ENCODE data around the gene NAB2.

DNA sequence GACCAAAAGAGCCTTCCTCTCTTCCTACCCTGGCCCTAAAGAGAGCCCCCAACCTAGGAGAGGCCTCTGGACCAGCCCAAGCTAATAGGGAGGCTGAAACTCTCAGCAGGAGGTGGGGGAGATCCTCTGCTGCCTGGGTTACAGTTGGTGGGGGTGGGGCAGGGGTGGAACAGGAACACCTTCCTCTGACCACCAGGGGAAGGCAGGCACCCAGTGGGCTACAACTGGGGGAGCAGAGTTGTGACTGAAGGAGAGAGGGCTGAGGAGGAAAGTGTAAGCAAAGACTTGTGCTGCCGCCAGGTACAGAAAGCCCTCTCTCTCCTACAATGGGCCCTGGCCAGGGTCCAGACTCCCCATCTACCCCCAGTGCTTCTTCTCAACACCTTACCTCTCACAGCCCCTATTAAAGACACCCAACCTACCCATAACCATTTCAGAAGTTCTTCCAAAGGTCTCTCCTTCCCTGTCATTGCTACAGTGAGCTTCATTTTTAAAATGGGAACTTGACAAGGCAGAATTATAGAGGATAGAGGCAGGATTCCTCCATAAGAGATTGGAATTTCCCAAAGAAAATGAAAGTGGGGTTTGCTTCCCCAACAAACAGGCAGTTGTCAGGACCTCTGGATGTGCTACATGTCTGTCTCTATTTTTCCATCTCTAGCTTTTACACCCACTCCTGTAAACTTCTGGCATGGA is 40.3 kb upstream of the NAB2 start:
- no peak for TF ChIP-seq POLR2A (IDR thresholded peaks at IDR 0.05; ENCODE audit: low read depth, low read length)
- no peak for TF ChIP-seq POLR2AphosphoS5 (IDR thresholded peaks at IDR 0.05; ENCODE audit: insufficient read depth, low read depth, low read length)
- TF ChIP-seq EZH2 (IDR thresholded peaks at IDR 0.05; ENCODE audit: borderline replicate concordance, low read depth, low read length, severe bottlenecking), result no peak
- TF ChIP-seq, protein P1, sequence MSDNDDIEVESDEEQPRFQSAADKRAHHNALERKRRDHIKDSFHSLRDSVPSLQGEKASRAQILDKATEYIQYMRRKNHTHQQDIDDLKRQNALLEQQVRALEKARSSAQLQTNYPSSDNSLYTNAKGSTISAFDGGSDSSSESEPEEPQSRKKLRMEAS (IDR thresholded peaks at IDR 0.05; ENCODE audit: insufficient read depth, insufficient read length), result no peak
- TF ChIP-seq, protein P2, sequence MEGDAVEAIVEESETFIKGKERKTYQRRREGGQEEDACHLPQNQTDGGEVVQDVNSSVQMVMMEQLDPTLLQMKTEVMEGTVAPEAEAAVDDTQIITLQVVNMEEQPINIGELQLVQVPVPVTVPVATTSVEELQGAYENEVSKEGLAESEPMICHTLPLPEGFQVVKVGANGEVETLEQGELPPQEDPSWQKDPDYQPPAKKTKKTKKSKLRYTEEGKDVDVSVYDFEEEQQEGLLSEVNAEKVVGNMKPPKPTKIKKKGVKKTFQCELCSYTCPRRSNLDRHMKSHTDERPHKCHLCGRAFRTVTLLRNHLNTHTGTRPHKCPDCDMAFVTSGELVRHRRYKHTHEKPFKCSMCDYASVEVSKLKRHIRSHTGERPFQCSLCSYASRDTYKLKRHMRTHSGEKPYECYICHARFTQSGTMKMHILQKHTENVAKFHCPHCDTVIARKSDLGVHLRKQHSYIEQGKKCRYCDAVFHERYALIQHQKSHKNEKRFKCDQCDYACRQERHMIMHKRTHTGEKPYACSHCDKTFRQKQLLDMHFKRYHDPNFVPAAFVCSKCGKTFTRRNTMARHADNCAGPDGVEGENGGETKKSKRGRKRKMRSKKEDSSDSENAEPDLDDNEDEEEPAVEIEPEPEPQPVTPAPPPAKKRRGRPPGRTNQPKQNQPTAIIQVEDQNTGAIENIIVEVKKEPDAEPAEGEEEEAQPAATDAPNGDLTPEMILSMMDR (IDR thresholded peaks at IDR 0.05; ENCODE audit: extremely low read depth in 1 of 2, insufficient read depth in 1 of 2, low read depth in 1 of 2, low read length in 2 of 2), result no peak
- TF ChIP-seq JUN (IDR thresholded peaks at IDR 0.05; ENCODE audit: borderline replicate concordance, insufficient read depth, insufficient read length, low read depth), result no peak
- no peak for TF ChIP-seq MYC (IDR thresholded peaks at IDR 0.05; ENCODE audit: low read depth, low read length)

Data from endothelial cell of umbilical vein (primary cell).